WTC11 (cell line): ENCODE measurements around the gene PDZRN4. TPM values are rescaled to one million over a fixed set of nuclear protein-coding genes. Genes with fewer than 3 reads are reported as not detected.

Experiments used
- ATAC-seq: fragments of 200-7000 bp; cut with Tn5 transposase; 2 replicates; pipeline ENCODE4 v1.10.0; 2021; ENCODE audit warnings: mild to moderate bottlenecking, moderate library complexity
- CTCF ChIA-PET: fragments of 300-600 bp; sonication (Branson Sonifier 250); formaldehyde crosslinking; loops from one replicate; lab custom pipeline; 2021; ENCODE audit warnings: antibody characterized with exemption; lab: Charles Lee
- POLR2A ChIA-PET: fragments of 350-600 bp; sonication (Branson Sonifier 250); formaldehyde crosslinking; loops from one replicate; lab custom pipeline; 2021; ENCODE audit warnings: antibody characterized with exemption; lab: Charles Lee
- DNase-seq: peaks from one replicate; pipeline ENCODE4 v3.0.0; 2021; ENCODE audit warnings: low spot score
- H3K27ac Mint-ChIP-seq: 2 replicates; pipeline ENCODE4 v1.8.0; 2021; ENCODE audit warnings: mixed read lengths
- H3K27me3 Mint-ChIP-seq: 2 replicates; pipeline ENCODE4 v1.8.0; 2021; ENCODE audit warnings: low read depth, mild to moderate bottlenecking, moderate library complexity, mixed read lengths
- H3K36me3 Mint-ChIP-seq: 2 replicates; pipeline ENCODE4 v1.8.0; 2021; ENCODE audit warnings: mixed read lengths
- H3K4me1 Mint-ChIP-seq: 2 replicates; pipeline ENCODE4 v1.8.0; 2022; ENCODE audit warnings: mixed read lengths
- H3K4me3 Mint-ChIP-seq: 2 replicates; pipeline ENCODE4 v1.8.0; 2021; ENCODE audit warnings: mild to moderate bottlenecking, moderate library complexity, mixed read lengths
- H3K9me3 Mint-ChIP-seq: 2 replicates; pipeline ENCODE4 v1.8.0; 2021; ENCODE audit warnings: mixed read lengths
- ATF6 ChIP-seq: sonication (generic); formaldehyde crosslinking; IDR thresholded peaks from 2 replicates; pipeline ENCODE4 v1.8.1; 2023; ENCODE audit warnings: mild to moderate bottlenecking, missing genetic modification reagents
- CTCF ChIP-seq: fragments of 200-600 bp; IDR thresholded peaks from 2 replicates; pipeline ENCODE4 v1.8.0; 2022; ENCODE audit warnings: antibody characterized with exemption
- FOXK1 ChIP-seq: sonication (generic); formaldehyde crosslinking; IDR thresholded peaks from 2 replicates; pipeline ENCODE4 v1.8.0; 2022; ENCODE audit warnings: mild to moderate bottlenecking, moderate library complexity, missing genetic modification reagents
- JAZF1 ChIP-seq: fragments of 250-450 bp; sonication (Bioruptor Pico); IDR thresholded peaks from 2 replicates; pipeline ENCODE4 v1.9.0; 2021; ENCODE audit warnings: moderate library complexity, mild to moderate bottlenecking, inconsistent platforms
- JUN ChIP-seq: sonication (generic); formaldehyde crosslinking; IDR thresholded peaks from 2 replicates; pipeline ENCODE4 v1.8.0; 2023; ENCODE audit warnings: mild to moderate bottlenecking, missing genetic modification reagents
- MYBL2 ChIP-seq: sonication (generic); formaldehyde crosslinking; IDR thresholded peaks from 2 replicates; pipeline ENCODE4 v1.8.1; 2023; ENCODE audit warnings: mild to moderate bottlenecking, moderate library complexity, missing genetic modification reagents
- PRRX2 ChIP-seq: fragments of 250-450 bp; sonication (Bioruptor Pico); IDR thresholded peaks from 2 replicates; pipeline ENCODE4 v1.8.0; 2021; ENCODE audit warnings: mild to moderate bottlenecking
- RELA ChIP-seq: sonication (generic); formaldehyde crosslinking; IDR thresholded peaks from 2 replicates; pipeline ENCODE4 v1.8.1; 2022; ENCODE audit warnings: missing genetic modification reagents, mild to moderate bottlenecking, borderline replicate concordance
- SMAD4 ChIP-seq: sonication (generic); formaldehyde crosslinking; IDR thresholded peaks from 2 replicates; pipeline ENCODE4 v1.8.0; 2022; ENCODE audit warnings: mild to moderate bottlenecking, missing genetic modification reagents
- SOX15 ChIP-seq: fragments of 250-450 bp; sonication (Bioruptor Pico); IDR thresholded peaks from 2 replicates; pipeline ENCODE4 v1.9.0; 2021; ENCODE audit warnings: mild to moderate bottlenecking
- TEAD1 ChIP-seq: sonication (generic); formaldehyde crosslinking; IDR thresholded peaks from 2 replicates; pipeline ENCODE4 v1.8.0; 2022; ENCODE audit warnings: mild to moderate bottlenecking, missing genetic modification reagents
- TP53 ChIP-seq: sonication (generic); formaldehyde crosslinking; IDR thresholded peaks from 2 replicates; pipeline ENCODE4 v1.8.1; 2023; ENCODE audit warnings: mild to moderate bottlenecking, missing genetic modification reagents
- ZNF396 ChIP-seq: fragments of 250-450 bp; sonication (Bioruptor Pico); IDR thresholded peaks from 2 replicates; pipeline ENCODE4 v1.8.0; 2021; ENCODE audit warnings: mild to moderate bottlenecking, moderate library complexity, borderline replicate concordance
- total RNA-seq: library from RNA; stranded (reverse); gene quantifications from 3 replicates; pipeline ENCODE4 v1.2.3, GENCODE V29; 2021
- TF ChIP-seq, protein P1 (sequence below): sonication (generic); formaldehyde crosslinking; IDR thresholded peaks from 2 replicates; pipeline ENCODE4 v1.8.1; 2023; ENCODE audit warnings: mild to moderate bottlenecking, missing genetic modification reagents, borderline replicate concordance
- TF ChIP-seq, protein P2 (sequence below): sonication (generic); formaldehyde crosslinking; IDR thresholded peaks from 2 replicates; pipeline ENCODE4 v1.8.0; 2022; ENCODE audit warnings: mild to moderate bottlenecking, missing genetic modification reagents
- TF ChIP-seq, protein P3 (sequence below): sonication (generic); formaldehyde crosslinking; IDR thresholded peaks from 2 replicates; pipeline ENCODE4 v1.8.1; 2022; ENCODE audit warnings: low read depth, mild to moderate bottlenecking, moderate library complexity, missing genetic modification reagents, borderline replicate concordance
- TF ChIP-seq, protein P4 (sequence below): sonication (generic); formaldehyde crosslinking; conservative IDR thresholded peaks from 2 replicates; pipeline ENCODE4 v1.8.1; 2023; ENCODE audit warnings: mild to moderate bottlenecking, low read depth, missing genetic modification reagents, moderate library complexity
- TF ChIP-seq, protein P5 (sequence below): sonication (generic); formaldehyde crosslinking; IDR thresholded peaks from 2 replicates; pipeline ENCODE4 v1.8.0; 2022; ENCODE audit warnings: mild to moderate bottlenecking, missing genetic modification reagents

The PDZRN4 gene
- total RNA-seq, 1 experiment from 2014 or later, result 0.09 TPM

- TF ChIP-seq, protein P1, sequence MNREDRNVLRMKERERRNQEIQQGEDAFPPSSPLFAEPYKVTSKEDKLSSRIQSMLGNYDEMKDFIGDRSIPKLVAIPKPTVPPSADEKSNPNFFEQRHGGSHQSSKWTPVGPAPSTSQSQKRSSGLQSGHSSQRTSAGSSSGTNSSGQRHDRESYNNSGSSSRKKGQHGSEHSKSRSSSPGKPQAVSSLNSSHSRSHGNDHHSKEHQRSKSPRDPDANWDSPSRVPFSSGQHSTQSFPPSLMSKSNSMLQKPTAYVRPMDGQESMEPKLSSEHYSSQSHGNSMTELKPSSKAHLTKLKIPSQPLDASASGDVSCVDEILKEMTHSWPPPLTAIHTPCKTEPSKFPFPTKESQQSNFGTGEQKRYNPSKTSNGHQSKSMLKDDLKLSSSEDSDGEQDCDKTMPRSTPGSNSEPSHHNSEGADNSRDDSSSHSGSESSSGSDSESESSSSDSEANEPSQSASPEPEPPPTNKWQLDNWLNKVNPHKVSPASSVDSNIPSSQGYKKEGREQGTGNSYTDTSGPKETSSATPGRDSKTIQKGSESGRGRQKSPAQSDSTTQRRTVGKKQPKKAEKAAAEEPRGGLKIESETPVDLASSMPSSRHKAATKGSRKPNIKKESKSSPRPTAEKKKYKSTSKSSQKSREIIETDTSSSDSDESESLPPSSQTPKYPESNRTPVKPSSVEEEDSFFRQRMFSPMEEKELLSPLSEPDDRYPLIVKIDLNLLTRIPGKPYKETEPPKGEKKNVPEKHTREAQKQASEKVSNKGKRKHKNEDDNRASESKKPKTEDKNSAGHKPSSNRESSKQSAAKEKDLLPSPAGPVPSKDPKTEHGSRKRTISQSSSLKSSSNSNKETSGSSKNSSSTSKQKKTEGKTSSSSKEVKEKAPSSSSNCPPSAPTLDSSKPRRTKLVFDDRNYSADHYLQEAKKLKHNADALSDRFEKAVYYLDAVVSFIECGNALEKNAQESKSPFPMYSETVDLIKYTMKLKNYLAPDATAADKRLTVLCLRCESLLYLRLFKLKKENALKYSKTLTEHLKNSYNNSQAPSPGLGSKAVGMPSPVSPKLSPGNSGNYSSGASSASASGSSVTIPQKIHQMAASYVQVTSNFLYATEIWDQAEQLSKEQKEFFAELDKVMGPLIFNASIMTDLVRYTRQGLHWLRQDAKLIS (CRISPR knock-in tag), result no peak
- TF ChIP-seq TP53 (CRISPR knock-in tag) (no peak), MYBL2 (CRISPR knock-in tag) (no peak), SOX15 (CRISPR knock-in tag) (no peak), ZNF396 (CRISPR knock-in tag) (no peak), FOXK1 (CRISPR knock-in tag) (no peak), SMAD4 (no peak)
- TF ChIP-seq, all 79 proteins: peak for 0
Observed at GRCh38 chr12:41212625-41213024, 24.5 kb downstream of the PDZRN4 start (continued).

- H3K4me3 Mint-ChIP-seq, result no peak overlapping the region
- POLR2A ChIA-PET, result no interaction called here
- no peaks in the 10 kb centered on the region for H3K36me3 Mint-ChIP-seq
- DNase-seq, result no peak
- CTCF ChIA-PET, result no interaction called here
- H3K27me3 Mint-ChIP-seq, result no peaks in the 10 kb centered on the region
- TF ChIP-seq, protein P2, sequence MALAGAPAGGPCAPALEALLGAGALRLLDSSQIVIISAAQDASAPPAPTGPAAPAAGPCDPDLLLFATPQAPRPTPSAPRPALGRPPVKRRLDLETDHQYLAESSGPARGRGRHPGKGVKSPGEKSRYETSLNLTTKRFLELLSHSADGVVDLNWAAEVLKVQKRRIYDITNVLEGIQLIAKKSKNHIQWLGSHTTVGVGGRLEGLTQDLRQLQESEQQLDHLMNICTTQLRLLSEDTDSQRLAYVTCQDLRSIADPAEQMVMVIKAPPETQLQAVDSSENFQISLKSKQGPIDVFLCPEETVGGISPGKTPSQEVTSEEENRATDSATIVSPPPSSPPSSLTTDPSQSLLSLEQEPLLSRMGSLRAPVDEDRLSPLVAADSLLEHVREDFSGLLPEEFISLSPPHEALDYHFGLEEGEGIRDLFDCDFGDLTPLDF (CRISPR knock-in tag), result no peak
- TF ChIP-seq, protein P3, sequence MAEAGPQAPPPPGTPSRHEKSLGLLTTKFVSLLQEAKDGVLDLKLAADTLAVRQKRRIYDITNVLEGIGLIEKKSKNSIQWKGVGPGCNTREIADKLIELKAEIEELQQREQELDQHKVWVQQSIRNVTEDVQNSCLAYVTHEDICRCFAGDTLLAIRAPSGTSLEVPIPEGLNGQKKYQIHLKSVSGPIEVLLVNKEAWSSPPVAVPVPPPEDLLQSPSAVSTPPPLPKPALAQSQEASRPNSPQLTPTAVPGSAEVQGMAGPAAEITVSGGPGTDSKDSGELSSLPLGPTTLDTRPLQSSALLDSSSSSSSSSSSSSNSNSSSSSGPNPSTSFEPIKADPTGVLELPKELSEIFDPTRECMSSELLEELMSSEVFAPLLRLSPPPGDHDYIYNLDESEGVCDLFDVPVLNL (CRISPR knock-in tag), result no peak
- no peak for TF ChIP-seq PRRX2
- TF ChIP-seq, protein P4, sequence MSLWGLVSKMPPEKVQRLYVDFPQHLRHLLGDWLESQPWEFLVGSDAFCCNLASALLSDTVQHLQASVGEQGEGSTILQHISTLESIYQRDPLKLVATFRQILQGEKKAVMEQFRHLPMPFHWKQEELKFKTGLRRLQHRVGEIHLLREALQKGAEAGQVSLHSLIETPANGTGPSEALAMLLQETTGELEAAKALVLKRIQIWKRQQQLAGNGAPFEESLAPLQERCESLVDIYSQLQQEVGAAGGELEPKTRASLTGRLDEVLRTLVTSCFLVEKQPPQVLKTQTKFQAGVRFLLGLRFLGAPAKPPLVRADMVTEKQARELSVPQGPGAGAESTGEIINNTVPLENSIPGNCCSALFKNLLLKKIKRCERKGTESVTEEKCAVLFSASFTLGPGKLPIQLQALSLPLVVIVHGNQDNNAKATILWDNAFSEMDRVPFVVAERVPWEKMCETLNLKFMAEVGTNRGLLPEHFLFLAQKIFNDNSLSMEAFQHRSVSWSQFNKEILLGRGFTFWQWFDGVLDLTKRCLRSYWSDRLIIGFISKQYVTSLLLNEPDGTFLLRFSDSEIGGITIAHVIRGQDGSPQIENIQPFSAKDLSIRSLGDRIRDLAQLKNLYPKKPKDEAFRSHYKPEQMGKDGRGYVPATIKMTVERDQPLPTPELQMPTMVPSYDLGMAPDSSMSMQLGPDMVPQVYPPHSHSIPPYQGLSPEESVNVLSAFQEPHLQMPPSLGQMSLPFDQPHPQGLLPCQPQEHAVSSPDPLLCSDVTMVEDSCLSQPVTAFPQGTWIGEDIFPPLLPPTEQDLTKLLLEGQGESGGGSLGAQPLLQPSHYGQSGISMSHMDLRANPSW (CRISPR knock-in tag), result no peak
- no peak for TF ChIP-seq JAZF1 (CRISPR knock-in tag)
- no peak for TF ChIP-seq RELA
- no peak for TF ChIP-seq ATF6 (CRISPR knock-in tag)
- TF ChIP-seq, protein P5, sequence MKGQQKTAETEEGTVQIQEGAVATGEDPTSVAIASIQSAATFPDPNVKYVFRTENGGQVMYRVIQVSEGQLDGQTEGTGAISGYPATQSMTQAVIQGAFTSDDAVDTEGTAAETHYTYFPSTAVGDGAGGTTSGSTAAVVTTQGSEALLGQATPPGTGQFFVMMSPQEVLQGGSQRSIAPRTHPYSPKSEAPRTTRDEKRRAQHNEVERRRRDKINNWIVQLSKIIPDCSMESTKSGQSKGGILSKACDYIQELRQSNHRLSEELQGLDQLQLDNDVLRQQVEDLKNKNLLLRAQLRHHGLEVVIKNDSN (CRISPR knock-in tag), result no peak
- no peak for TF ChIP-seq TEAD1 (CRISPR knock-in tag)
- TF ChIP-seq CTCF, result no peak
- no peak for TF ChIP-seq JUN (CRISPR knock-in tag)
- TF ChIP-seq, all 79 proteins: peak for 0
- Mint-ChIP-seq H3K9me3 (no peaks in the 10 kb centered on the region), H3K4me1 (no peaks in the 10 kb centered on the region), H3K27ac (no peak overlapping the region)
- ATAC-seq, result no peak
Observed at GRCh38 chr12:41213107-41213506, 25.0 kb downstream of the PDZRN4 start.
